ENCODE measurements around the gene ATP6V0C.
"Not testable (repeated sequence)": the region's sequence is repeated elsewhere in the genome, so short reads cannot be mapped to it uniquely, and the experiment has no call there.

Gene ATP6V0C

DNA sequence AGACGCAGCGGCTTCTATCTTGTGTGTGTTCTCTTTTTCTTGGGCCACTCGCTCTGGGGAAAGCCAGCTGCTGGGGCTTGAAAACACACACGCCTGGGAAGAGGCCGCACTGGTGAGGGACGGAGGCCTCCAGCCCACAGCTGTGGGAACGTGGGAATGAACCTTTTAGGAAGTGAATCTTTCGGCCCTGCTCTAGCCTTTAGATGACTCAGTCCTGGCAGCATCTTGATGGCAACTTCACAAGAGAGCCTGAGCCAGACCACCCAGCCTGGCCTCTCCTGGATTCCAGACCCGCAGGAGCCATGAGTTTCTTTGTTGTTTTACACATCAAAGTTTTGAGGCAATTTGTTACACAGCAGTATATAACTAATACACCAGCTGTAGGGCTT lies 21.9 kb downstream of the ATP6V0C start:
- no peak overlapping the region for H3K4me3 ChIP-seq (replicated peaks; ENCODE audit: low read depth, low read length)
- TF ChIP-seq, protein P1, sequence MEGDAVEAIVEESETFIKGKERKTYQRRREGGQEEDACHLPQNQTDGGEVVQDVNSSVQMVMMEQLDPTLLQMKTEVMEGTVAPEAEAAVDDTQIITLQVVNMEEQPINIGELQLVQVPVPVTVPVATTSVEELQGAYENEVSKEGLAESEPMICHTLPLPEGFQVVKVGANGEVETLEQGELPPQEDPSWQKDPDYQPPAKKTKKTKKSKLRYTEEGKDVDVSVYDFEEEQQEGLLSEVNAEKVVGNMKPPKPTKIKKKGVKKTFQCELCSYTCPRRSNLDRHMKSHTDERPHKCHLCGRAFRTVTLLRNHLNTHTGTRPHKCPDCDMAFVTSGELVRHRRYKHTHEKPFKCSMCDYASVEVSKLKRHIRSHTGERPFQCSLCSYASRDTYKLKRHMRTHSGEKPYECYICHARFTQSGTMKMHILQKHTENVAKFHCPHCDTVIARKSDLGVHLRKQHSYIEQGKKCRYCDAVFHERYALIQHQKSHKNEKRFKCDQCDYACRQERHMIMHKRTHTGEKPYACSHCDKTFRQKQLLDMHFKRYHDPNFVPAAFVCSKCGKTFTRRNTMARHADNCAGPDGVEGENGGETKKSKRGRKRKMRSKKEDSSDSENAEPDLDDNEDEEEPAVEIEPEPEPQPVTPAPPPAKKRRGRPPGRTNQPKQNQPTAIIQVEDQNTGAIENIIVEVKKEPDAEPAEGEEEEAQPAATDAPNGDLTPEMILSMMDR (IDR thresholded peaks at IDR 0.05; ENCODE audit: low read depth, low read length, missing control alignments), result no peak
- no peak for DNase-seq (ENCODE audit: extremely low read depth, low read depth)

DNA sequence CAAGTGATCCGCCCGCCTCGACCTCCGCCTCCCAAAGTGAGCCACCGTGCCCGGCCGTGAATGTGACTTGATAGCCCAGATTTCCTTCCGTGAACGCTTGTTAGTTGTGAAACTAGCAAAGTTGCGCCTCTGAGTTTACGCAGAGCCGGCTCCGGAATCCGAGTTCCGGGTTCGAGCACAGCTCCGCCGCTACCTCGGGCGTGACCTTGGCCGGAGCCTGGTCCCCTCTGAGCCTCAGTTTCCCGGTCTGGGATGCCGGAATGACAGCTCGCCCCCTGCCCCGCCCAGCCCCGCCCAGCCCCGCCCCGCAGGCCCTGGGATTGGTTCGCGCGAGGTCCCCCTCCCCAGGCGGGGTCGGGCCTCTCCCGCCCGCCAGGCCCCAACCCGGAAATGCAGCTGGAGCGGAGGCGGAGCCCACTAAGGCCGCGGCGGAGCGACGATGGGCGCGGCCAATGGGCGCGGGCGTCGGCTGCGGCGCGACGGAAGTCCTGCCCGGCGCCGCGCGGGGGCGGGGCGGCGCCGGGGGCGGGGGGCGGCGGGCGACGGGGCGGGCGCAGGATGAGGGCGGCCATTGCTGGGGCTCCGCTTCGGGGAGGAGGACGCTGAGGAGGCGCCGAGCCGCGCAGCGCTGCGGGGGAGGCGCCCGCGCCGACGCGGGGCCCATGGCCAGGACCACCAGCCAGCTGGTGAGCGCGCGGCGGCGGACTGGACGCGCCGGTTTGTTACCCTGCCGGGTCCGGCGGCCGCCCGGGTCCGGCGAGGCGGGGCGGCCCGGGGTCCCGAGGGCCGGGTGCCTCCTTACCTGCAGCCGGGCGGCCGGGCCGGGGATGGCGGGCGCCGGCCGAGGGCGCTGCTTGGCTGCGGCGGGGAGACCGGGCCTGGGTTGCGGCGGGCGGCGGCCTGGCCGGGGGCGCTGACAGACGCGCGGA lies 24.0 kb downstream of the ATP6V0C start, which contains the start of gene PDPK1:
Gene PDPK1, plus strand, starts transcription at position 571 of the 929 bp plus-strand sequence. Its CDS starts 92 bp downstream, at position 663.
- DNase-seq (ENCODE audit: extremely low read depth, low read depth), result peak; percentile 65
- peak within 1 kb of the TSS; percentile 53 for H3K4me3 ChIP-seq (replicated peaks; ENCODE audit: low read depth, low read length)
- TF ChIP-seq, protein P1 (IDR thresholded peaks at IDR 0.05; ENCODE audit: low read depth, low read length, missing control alignments), result no peak

GRCh38 chr16:2539192-2539844 lies 25.6 kb downstream of the ATP6V0C start:
- peak overlapping the region; percentile 53 for H3K4me3 ChIP-seq (replicated peaks; ENCODE audit: low read depth, low read length)

GRCh38 chr16:2539845-2540458 lies 26.2 kb downstream of the ATP6V0C start:
- DNase-seq (ENCODE audit: extremely low read depth, low read depth); H3K4me3 ChIP-seq (replicated peaks; ENCODE audit: low read depth, low read length): not testable (repeated sequence)
- TF ChIP-seq, protein P1 (IDR thresholded peaks at IDR 0.05; ENCODE audit: low read depth, low read length, missing control alignments), result peak; percentile 44

More at GRCh38 chr16:2539192-2539844, 25.6 kb downstream of the ATP6V0C start:
- DNase-seq (ENCODE audit: extremely low read depth, low read depth), result not testable (repeated sequence)

DNA sequence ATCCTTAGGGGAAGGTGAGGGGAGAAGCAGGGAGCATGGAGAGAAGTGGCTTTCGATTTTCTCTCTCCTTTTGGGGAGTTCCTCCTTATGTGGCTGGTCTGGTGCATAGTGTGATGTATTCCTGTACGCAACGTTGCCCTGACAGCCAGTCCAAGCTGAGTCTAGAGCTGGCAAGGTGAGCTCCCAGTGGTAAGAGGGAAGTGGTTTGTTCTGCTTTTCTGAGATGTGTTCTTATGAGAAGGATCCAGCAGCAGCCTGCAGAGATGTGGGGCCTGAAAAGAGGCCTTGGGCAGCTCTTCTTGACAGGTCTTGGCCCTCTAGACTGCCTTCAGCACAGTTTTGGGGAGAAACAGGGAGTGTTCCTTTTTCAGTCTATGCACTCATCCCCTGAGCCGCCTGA lies 27.2 kb downstream of the ATP6V0C start:
- not testable (repeated sequence) for DNase-seq (ENCODE audit: extremely low read depth, low read depth); H3K4me3 ChIP-seq (replicated peaks; ENCODE audit: low read depth, low read length)

- DNase-seq (ENCODE audit: extremely low read depth, low read depth); H3K4me3 ChIP-seq (replicated peaks; ENCODE audit: low read depth, low read length): not testable (repeated sequence)
Observed at GRCh38 chr16:2541409-2541808, 27.7 kb downstream of the ATP6V0C start.

- DNase-seq (ENCODE audit: extremely low read depth, low read depth); H3K4me3 ChIP-seq (replicated peaks; ENCODE audit: low read depth, low read length): not testable (repeated sequence)
Observed at GRCh38 chr16:2543771-2544170, 30.0 kb downstream of the ATP6V0C start.

DNA sequence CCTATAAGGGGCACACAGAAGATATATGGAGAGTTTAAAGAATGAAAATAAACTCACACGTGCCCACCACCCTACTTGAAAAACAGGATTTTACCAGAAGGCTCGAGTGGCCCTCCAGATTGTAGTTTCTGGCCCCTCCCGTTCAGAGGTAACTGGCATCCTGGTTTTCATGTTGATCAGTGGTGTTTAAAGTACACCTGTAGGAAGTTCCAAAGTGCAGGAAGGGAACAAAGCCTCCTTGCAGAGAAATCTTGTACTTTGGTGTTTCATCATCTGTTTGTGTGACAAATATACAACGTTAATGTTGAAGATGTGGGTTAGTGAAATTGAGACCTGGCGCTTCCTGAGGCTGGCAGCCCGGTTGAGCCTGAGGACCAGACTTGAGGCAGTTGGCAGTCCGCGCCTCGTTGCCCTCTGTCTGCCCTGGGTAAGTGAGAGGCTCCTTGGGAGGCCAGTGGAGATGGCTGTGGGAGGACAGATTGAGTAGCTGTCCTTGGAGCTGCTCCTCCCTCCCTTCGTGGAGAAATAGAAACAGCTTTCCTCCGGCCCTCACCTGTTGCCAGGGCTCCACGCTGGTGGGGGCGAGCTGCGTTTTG lies 36.6 kb downstream of the ATP6V0C start:
- not testable (repeated sequence) for H3K4me3 ChIP-seq (replicated peaks; ENCODE audit: low read depth, low read length); DNase-seq (ENCODE audit: extremely low read depth, low read depth)

GRCh38 chr16:2551420-2551889 lies 37.7 kb downstream of the ATP6V0C start:
- H3K4me3 ChIP-seq (replicated peaks; ENCODE audit: low read depth, low read length); DNase-seq (ENCODE audit: extremely low read depth, low read depth): not testable (repeated sequence)

GRCh38 chr16:2554709-2555425 lies 41.1 kb downstream of the ATP6V0C start:
- H3K4me3 ChIP-seq (replicated peaks; ENCODE audit: low read depth, low read length); DNase-seq (ENCODE audit: extremely low read depth, low read depth): not testable (repeated sequence)

- DNase-seq (ENCODE audit: extremely low read depth, low read depth); H3K4me3 ChIP-seq (replicated peaks; ENCODE audit: low read depth, low read length): not testable (repeated sequence)
Observed at GRCh38 chr16:2557150-2557549, 43.4 kb downstream of the ATP6V0C start.

DNA sequence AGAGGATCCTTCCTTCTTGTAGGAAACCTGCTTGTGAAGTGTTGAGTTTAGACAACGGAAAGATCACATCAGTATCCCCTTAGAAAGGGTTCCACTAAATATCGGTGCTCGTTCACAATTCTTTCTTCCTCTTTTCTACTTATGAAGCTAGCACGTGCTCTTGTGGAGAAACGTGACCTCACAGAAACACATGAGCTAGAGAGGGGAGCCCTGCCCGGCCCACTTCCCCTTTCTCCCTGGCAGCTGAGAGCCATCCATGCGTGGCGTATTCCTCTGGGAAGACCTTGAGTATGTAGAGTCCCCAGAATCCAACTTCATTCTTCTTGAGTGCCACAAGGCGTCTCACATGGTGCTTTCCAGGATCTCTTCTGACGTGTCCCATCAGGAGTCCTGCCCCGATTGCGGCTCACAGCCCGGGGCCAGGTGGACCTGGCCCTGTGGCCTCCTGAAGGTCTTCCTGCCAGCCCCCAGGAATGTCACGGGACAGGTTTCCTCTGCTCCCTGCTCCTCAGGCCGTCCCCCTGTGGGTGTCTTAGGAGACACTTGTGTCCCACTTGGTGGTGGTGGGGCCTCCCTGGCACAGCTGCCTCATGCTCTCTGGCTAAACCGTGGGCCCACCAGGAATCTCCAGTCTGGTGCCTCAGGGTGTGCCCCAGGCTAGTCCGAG lies 46.5 kb downstream of the ATP6V0C start:
- not testable (repeated sequence) for DNase-seq (ENCODE audit: extremely low read depth, low read depth); H3K4me3 ChIP-seq (replicated peaks; ENCODE audit: low read depth, low read length)

All from HFF-Myc (cell line).